K562 (cell line): Measurements from ENCODE around the gene SCLY. TPM values are rescaled to one million over a fixed set of nuclear protein-coding genes. Genes with fewer than 3 reads are reported as not detected.

Experiments
- ATAC-seq: fragments of 200-7000 bp; cut with Tn5 transposase; 3 replicates; pipeline ENCODE4 v1.9.1; 2020; ENCODE audit warnings: moderate library complexity
- BruUV-seq: library from RNA; stranded (reverse); fragments of 400-500 nt; replicated peaks from 2 replicates; lab custom pipeline; 2021; lab: Mats Ljungman, UMichigan
- CTCF ChIA-PET: fragments of 300-600 bp; formaldehyde crosslinking; extraction: SDS; loops from one replicate; lab custom pipeline; 2021; ENCODE audit warnings: low intra/inter-chr PET ratio; lab: Yijun Ruan, JAX
- POLR2A ChIA-PET: fragments of 300-600, 350-650 bp; sonication (Branson Sonifier 250); formaldehyde crosslinking; extraction: SDS; loops from one replicate; lab custom pipeline; 2021; ENCODE audit warnings: antibody characterized with exemption, inconsistent platforms; lab: Yijun Ruan, JAX
- DNase-seq, 4 experiments: peaks; one replicate each; pipeline versions ENCODE4 v3.0.0 to v3.0.0-alpha.2; 2011 to 2018; ENCODE audit warnings: low spot score in 3 of 4, mixed read lengths in 3 of 4; ENCODE audit errors: extremely low read depth in 1 of 4
- FAIRE-seq: peaks from 2 replicates; lab custom pipeline; 2011; peaks lifted over from hg19 to GRCh38; lab: Jason Lieb, UNC
- H2AFZ ChIP-seq: 2 replicates; pipeline ENCODE4 v1.6.0; 2011; ENCODE audit warnings: low read depth, low read length, control low read depth, inconsistent platforms
- H3K27ac ChIP-seq: fragments of 200-600 bp; 3 replicates; pipeline ENCODE4 v1.8.0; 2011; ENCODE audit warnings: low read depth, mild to moderate bottlenecking, control low read depth, inconsistent platforms, low read length, moderate library complexity, mixed read lengths; ENCODE audit errors: extremely low read depth
- H3K27me3 ChIP-seq, 2 experiments: fragments of 300-600 bp in 1 of 2; 2 replicates in 1 of 2; 3 replicates in 1 of 2; pipeline versions ENCODE4 v1.6.0 to v1.8.0; 2011; ENCODE audit warnings: inconsistent platforms in 2 of 2, low read length in 2 of 2, mild to moderate bottlenecking in 1 of 2, mixed read lengths in 1 of 2, moderate library complexity in 1 of 2; ENCODE audit not compliant: control insufficient read depth in 2 of 2, insufficient read depth in 2 of 2
- H3K36me3 ChIP-seq: fragments of 300-600 bp; 3 replicates; pipeline ENCODE4 v1.8.0; 2011; ENCODE audit warnings: mild to moderate bottlenecking, low read length, inconsistent platforms; ENCODE audit not compliant: control insufficient read depth, insufficient read depth
- H3K4me1 ChIP-seq, 2 experiments: fragments of 200-600 bp in 1 of 2; replicated peaks in 1 of 2; 2 replicates in 1 of 2; 3 replicates in 1 of 2; pipeline versions ENCODE4 v1.5.1 to v1.8.0; 2011; ENCODE audit warnings: inconsistent platforms in 2 of 2, low read length in 2 of 2, mild to moderate bottlenecking in 1 of 2, mixed read lengths in 1 of 2, moderate library complexity in 1 of 2; ENCODE audit not compliant: control insufficient read depth in 2 of 2, insufficient read depth in 2 of 2
- H3K4me2 ChIP-seq: 2 replicates; pipeline ENCODE4 v1.6.1; 2011; ENCODE audit warnings: low read length, control low read depth, inconsistent platforms, mixed read lengths; ENCODE audit not compliant: insufficient read depth
- H3K4me3 ChIP-seq: fragments of 200-600 bp; sonication (generic), shearing (Covaris generic); 2 replicates; pipeline ENCODE4 v1.5.1; 2016; ENCODE audit warnings: control low read depth, inconsistent platforms
- H3K79me2 ChIP-seq: fragments of 200-600 bp; 3 replicates; pipeline ENCODE4 v1.8.0; 2011; ENCODE audit warnings: low read length, inconsistent platforms; ENCODE audit not compliant: control insufficient read depth, insufficient read depth
- H3K9ac ChIP-seq, 2 experiments: 2 replicates each; pipeline versions ENCODE4 v1.6.0 to v1.6.1; 2011; ENCODE audit warnings: low read depth in 2 of 2, low read length in 2 of 2, control low read depth in 1 of 2, inconsistent platforms in 1 of 2, mild to moderate bottlenecking in 1 of 2, mixed read lengths in 1 of 2; ENCODE audit not compliant: insufficient read depth in 1 of 2
- H3K9me1 ChIP-seq: one replicate; pipeline ENCODE4 v1.6.0; 2011; ENCODE audit warnings: inconsistent platforms, mild to moderate bottlenecking, low read length, moderate library complexity; ENCODE audit not compliant: control insufficient read depth, insufficient read depth
- H3K9me3 ChIP-seq: replicated peaks from 2 replicates; pipeline ENCODE4 v1.5.1; 2011; ENCODE audit warnings: low read depth, low read length, inconsistent platforms; ENCODE audit not compliant: control insufficient read depth, insufficient read depth
- H4K20me1 ChIP-seq: replicated peaks from 2 replicates; pipeline ENCODE4 v1.6.1; 2011; ENCODE audit warnings: low read length, inconsistent platforms, mixed read lengths; ENCODE audit not compliant: control insufficient read depth, insufficient read depth
- CBFA2T2 ChIP-seq: fragments of 450-650 bp; conservative IDR thresholded peaks from 2 replicates; pipeline ENCODE4 v1.6.1; 2017; ENCODE audit warnings: mild to moderate bottlenecking
- CC2D1A ChIP-seq: fragments of 450-650 bp; IDR thresholded peaks from 2 replicates; pipeline ENCODE4 v1.6.1; 2017; ENCODE audit warnings: mild to moderate bottlenecking
- IRF9 ChIP-seq: fragments of 450-650 bp; IDR thresholded peaks from 2 replicates; pipeline ENCODE4 v1.6.1; 2016; ENCODE audit warnings: missing biosample characterization, missing genetic modification characterization
- KLF16 ChIP-seq: IDR thresholded peaks from 2 replicates; pipeline ENCODE4 v1.6.1; 2016; ENCODE audit warnings: antibody characterized with exemption
- RHOXF2B ChIP-seq: fragments of 250-450 bp; sonication (Bioruptor Pico); conservative IDR thresholded peaks from 2 replicates; pipeline ENCODE4 v1.5.1; 2021
- SNIP1 ChIP-seq: fragments of 450-650 bp; IDR thresholded peaks from 2 replicates; pipeline ENCODE4 v1.7.1; 2017; ENCODE audit warnings: low read depth, mild to moderate bottlenecking
- SPI1 ChIP-seq: IDR thresholded peaks from 2 replicates; pipeline ENCODE4 v1.6.1; 2011; ENCODE audit warnings: low read depth, low read length, control low read depth, borderline replicate concordance
- TEAD4 ChIP-seq, 2 experiments: sonication (generic) in 1 of 2; formaldehyde crosslinking in 1 of 2; IDR thresholded peaks; 2 replicates each; pipeline versions ENCODE4 v1.6.1 to v1.8.0; 2012 to 2022; ENCODE audit warnings: borderline replicate concordance in 1 of 2, inconsistent platforms in 1 of 2, low read length in 1 of 2, mild to moderate bottlenecking in 1 of 2, missing genetic modification reagents in 1 of 2
- ZNF263 ChIP-seq: sonication (generic); formaldehyde crosslinking; IDR thresholded peaks from 2 replicates; pipeline ENCODE4 v1.8.0; 2022; ENCODE audit warnings: mild to moderate bottlenecking, missing genetic modification reagents, borderline replicate concordance
- ZNF696 ChIP-seq: fragments of 250-450 bp; sonication (Bioruptor Pico); conservative IDR thresholded peaks from 2 replicates; pipeline ENCODE4 v1.4.0; 2020; ENCODE audit warnings: mild to moderate bottlenecking, moderate library complexity
- ZNF717 ChIP-seq: fragments of 250-450 bp; sonication (Bioruptor Pico); IDR thresholded peaks from 2 replicates; pipeline ENCODE4 v1.5.0; 2021
- WGBS: fragments of 100-300 bp; shearing (Covaris generic); methylation state at CpG from one replicate; pipeline ENCODE4 v1.1.6; 2016; ENCODE audit warnings: low coverage, mixed read lengths; ENCODE audit not compliant: insufficient coverage; ENCODE audit errors: missing lambda C conversion rate; 5-methylcytosine and 5-hydroxymethylcytosine counted together
- in situ Hi-C: fragments of 300-500 bp; cut with MboI; formaldehyde crosslinking; loops from 4 replicates; pipeline ENCODE4 v1.15.0; 2018; ENCODE audit warnings: inconsistent platforms, mixed read lengths
- intact Hi-C: fragments of 100-400 bp; cut with micrococcal nuclease; formaldehyde crosslinking; loops from 2 replicates; pipeline ENCODE4 v1.14.2; 2022
- polyA plus RNA-seq, 8 experiments: library from polyadenylated mRNA; depleted of rRNA in 4 of 8; stranded (reverse) in 5 of 8; unstranded in 3 of 8; fragments of >200 nt; fragmentation: Nextera tagmentation in 2 of 8; fragmentation: Illumina TruSeq in 1 of 8; extraction: Ambion mirVana in 2 of 8; extraction: Trizol in 1 of 8; gene quantifications; 2 replicates each; pipeline versions ENCODE4 v1.2.1 to v1.2.3, GENCODE V29; 2011 to 2014; ENCODE audit warnings: inconsistent platforms in 1 of 8, missing spikeins in 1 of 8
- total RNA-seq, 7 experiments: library from RNA; depleted of rRNA in 6 of 7; stranded (reverse); fragments of >200 nt in 6 of 7; fragmentation: Illumina TruSeq in 2 of 7; extraction: Trizol in 2 of 7; gene quantifications; 2 replicates each; pipeline versions ENCODE4 v1.2.1 to v1.2.3, GENCODE V29; 2011 to 2021; ENCODE audit warnings: low replicate concordance in 1 of 7

The SCLY gene
- total and polyA plus RNA-seq, 9 of the 15 experiments (the other 6 are each of a cell fraction or from before 2014, with no cell fraction given) = 2.6 to 32.2 (median 21.1) TPM

GRCh38 chr2:238117199-238118154 is 56.7 kb downstream of the SCLY start:
- POLR2A ChIA-PET = no interaction called here

GRCh38 chr2:238119756-238120462 is 59.1 kb downstream of the SCLY start:
- peaks cover 5 to 41% of the 10 kb centered on the region in 2 experiments; a peak in 4 of 5 replicates for H3K27me3 ChIP-seq
- WGBS = 0% methylated on average over 8 of the region's 15 CpGs
- no peak overlapping the region for H3K9ac ChIP-seq
- no peak overlapping the region for H3K4me3 ChIP-seq
- no peaks in the 10 kb centered on the region for H4K20me1 ChIP-seq
- H3K9me1 ChIP-seq = no peaks in the 10 kb centered on the region
- no peaks in the 10 kb centered on the region for H3K9me3 ChIP-seq
- H3K36me3 ChIP-seq = no peaks in the 10 kb centered on the region
- DNase-seq (no peak), FAIRE-seq (no peak), ATAC-seq (no peak)
- no peak overlapping the region for H2AFZ ChIP-seq
- POLR2A ChIA-PET = interaction anchor here (0.7 kb wide), 1 partner anchor 404 kb away, joined by 3 read pairs; no protein-coding TSS in a partner anchor
- BruUV-seq = no TSS peak
- H3K4me2 ChIP-seq = no peak overlapping the region
- H3K27ac ChIP-seq = no peak overlapping the region
- intact Hi-C loops (no loop called here), in situ Hi-C loops (no loop called here)
- H3K4me1 ChIP-seq = peaks cover 0 to 37% of the 10 kb centered on the region in 2 experiments; a peak in 3 of 5 replicates
- no peaks in the 10 kb centered on the region for H3K79me2 ChIP-seq
- CTCF ChIA-PET = no interaction called here
- no peak for TF ChIP-seq ZNF717 (CRISPR knock-in tag)
- TF ChIP-seq KLF16 = no peak
- TF ChIP-seq TEAD4 (IDR thresholded peaks at IDR 0.05; ENCODE audit: low read length) = no peak
- TF ChIP-seq TEAD4 (CRISPR knock-in tag; IDR thresholded peaks at IDR 0.05; ENCODE audit: borderline replicate concordance) = no peak
- peak; percentile 17; the same call in 1 of the 2 replicates for TF ChIP-seq ZNF263 (CRISPR knock-in tag)
- TF ChIP-seq RHOXF2B (CRISPR knock-in tag) = no peak
- no peak for TF ChIP-seq ZNF696
- TF ChIP-seq IRF9 (tag) = no peak
- TF ChIP-seq SPI1 = peak; percentile 33; the same call in 1 of the 2 replicates
- no peak for TF ChIP-seq CC2D1A
- no peak for TF ChIP-seq CBFA2T2

More at GRCh38 chr2:238117199-238118154, 56.7 kb downstream of the SCLY start:
- FAIRE-seq (no peak), DNase-seq (no peak), ATAC-seq (no peak)
- in situ Hi-C loops (no loop called here), intact Hi-C loops (no loop called here)
- H3K9ac ChIP-seq = peak overlapping the region in 1 of 2 experiments; percentile 52; a peak in 1 of 4 replicates
- H3K27ac ChIP-seq = no peak overlapping the region
- peaks cover 3 to 27% of the 10 kb centered on the region in 2 experiments; a peak in 4 of 5 replicates for H3K27me3 ChIP-seq
- H3K36me3 ChIP-seq = no peaks in the 10 kb centered on the region
- WGBS = 5% methylated on average over 11 of the region's 11 CpGs
- no TSS peak for BruUV-seq
- no peak overlapping the region for H3K4me2 ChIP-seq
- H3K9me1 ChIP-seq = no peaks in the 10 kb centered on the region
- H3K4me3 ChIP-seq = no peak overlapping the region
- no peak overlapping the region for H2AFZ ChIP-seq
- TF ChIP-seq SNIP1 = no peak
- H3K79me2 ChIP-seq = no peaks in the 10 kb centered on the region
- no peaks in the 10 kb centered on the region for H4K20me1 ChIP-seq
- CTCF ChIA-PET = no interaction called here
- H3K4me1 ChIP-seq = peaks cover 4 to 36% of the 10 kb centered on the region in 2 experiments; a peak in 4 of 5 replicates
- H3K9me3 ChIP-seq = no peaks in the 10 kb centered on the region
